GM19193 (cell line): Measurements from ENCODE around the gene GMDS.

Source experiments
- POLR2A ChIP-seq: IDR thresholded peaks from 4 replicates; pipeline ENCODE4 v1.6.1; 2011; ENCODE audit not compliant: insufficient read depth, insufficient read length; ENCODE audit errors: extremely low read depth

GMDS gene

DNA sequence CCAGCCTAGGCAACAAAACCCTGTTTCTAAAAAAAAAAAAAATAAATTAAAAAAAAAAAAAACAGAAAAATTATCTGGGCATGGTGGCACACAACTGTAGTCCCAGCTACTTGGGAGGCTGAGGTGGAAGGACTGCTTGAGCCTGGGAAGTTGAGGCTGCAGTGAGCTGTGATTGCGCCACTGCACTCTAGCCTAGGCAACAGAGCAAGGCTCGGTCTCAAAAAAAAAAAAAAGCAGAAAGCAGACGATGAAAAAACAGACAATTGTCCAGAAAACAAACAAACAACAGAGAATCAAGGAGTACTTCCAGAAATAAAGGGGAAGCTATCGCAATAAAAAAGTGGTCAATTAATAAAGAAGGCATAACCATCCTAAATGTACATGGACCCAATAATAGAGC is 229.4 kb downstream of the GMDS start:
- no peak for TF ChIP-seq POLR2A

DNA sequence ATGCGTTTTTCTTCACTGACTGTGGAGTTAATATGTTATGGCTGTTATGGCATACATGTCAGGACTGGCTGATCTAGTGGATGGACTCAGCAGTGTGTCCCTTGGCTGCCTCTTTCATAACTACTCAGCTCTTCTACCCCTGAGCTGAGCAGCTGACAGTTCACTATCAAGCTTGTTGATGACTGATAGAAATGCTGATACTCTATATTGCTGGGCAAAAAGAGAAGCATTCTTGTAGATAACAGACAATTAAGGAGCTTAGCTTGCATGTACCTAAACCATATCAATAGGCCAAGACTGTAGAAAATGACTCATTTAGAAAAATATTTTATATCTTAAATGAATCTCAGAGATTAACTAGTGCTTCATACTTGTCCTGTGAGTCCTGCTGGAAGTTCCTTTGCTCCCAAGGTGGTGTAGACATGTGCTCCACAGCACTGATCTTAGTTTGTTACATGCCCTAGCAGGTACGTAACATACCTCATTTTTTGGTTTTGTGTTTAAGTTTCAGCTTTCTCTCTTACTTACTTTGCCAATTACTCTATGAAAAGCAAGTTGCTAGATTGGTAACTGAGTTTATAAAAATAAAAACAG is 236.9 kb downstream of the GMDS start:
- no peak for TF ChIP-seq POLR2A

DNA sequence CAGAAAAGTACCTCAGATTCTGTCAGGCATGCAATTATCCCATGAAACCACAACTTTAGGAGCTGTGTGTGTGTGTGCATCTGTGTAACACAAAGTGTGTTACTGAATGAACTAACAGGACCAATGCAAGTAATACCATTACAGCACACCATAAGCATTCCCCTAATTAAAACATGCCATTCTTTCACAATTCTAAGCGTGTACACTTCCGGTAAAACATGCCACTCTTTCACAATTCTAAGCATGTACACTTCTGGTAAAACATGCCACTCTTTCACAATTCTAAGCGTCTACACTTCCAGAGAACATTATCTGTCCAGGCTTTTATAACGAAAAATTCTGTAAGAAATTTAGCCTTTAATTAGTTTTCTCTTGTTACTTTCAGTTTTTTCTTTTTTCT is 238.2 kb downstream of the GMDS start:
- no peak for TF ChIP-seq POLR2A

DNA sequence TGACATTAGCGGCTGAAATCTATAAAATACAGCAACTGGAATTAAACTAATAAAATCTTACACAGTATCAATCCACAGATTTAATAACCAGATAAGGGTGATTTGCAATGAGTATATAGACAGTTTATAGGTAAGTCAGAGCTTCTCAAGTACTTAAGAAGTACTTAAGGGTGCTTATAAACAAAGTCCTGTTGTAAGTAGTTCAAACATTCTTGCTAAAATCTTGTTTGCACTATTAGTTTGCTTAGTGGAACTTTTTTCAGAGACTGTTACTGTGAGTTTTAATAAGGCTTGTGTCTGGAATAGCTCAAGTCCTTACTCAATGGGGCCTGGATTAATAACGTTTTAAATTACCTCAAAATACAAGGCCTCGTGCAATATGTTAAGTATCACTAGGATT is 240.5 kb downstream of the GMDS start:
- no peak for TF ChIP-seq POLR2A

DNA sequence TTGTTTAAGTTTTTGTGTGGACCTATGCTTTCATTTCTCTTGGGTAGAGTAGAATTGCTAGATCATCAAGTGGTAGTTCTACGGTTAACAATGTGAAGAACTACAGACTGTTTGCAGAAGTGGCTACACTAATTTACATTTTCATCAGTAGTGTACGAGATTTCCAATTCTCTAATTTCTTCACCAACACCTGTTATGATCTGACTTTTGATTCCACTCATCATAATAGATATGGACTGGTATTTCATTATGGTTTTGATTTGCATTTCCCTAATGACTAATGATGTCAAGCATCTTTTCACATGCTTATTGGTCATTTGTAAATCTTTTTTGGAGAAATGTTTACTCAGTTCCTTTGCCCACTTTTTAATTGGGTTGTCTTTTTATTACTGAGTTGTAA is 244.4 kb downstream of the GMDS start:
- TF ChIP-seq POLR2A = no peak

DNA sequence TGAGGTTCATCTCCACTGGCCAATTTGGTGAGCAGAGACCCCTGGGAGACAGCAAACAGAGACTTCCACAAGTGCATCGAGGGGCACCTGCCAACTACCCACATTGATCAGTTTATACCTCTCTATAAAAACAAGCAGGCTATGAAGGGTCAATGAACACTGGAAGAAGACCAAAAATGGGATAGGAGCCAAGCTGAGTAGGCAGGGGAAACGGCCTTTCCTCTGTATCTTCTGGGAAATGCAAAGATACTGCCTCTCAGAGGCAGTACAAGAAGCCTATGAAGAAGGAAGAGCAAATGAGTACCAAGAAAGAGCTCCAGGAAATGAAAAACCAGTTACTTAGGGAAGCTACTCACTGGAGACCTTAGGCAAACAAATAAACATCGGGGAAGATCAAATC is 247.7 kb downstream of the GMDS start:
- TF ChIP-seq POLR2A = no peak

DNA sequence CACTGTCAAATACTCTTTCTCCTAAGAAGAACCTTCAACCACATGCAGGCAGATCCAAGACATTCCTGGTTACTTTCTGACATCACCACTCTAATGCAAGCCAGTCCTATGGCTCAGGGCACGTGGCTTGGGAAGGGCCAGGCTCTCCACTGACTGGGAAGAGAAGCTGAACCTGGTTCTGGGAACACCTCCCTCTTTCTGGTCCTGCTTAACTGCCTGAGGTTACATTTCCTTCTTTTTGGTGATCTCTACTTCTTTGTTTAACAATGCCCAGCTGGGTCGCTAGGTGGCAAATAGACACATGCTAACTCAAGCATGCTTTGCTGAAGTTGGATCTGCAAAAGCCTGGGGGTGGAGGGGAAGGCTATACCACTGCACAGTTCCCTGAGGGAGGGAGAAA is 249.8 kb downstream of the GMDS start:
- no peak for TF ChIP-seq POLR2A

DNA sequence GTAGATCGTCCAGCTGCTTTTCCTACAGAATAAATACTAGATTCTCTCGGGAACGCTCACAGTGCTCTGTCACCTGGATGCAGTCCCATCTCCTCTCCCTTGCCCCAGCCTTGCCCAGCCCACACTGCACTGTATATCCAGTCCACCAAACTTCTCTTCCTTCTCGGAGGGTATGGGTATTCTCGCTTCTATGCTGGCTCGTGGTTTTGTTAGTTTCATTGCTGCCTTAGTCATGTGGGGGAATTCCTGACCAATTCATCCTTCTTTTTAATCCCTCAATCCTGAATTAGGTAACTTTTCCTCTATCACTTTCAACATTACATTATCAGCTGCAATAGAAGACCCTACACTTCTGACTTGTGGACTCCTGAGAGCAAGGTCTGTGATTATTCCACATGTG is 252.4 kb downstream of the GMDS start:
- no peak for TF ChIP-seq POLR2A

DNA sequence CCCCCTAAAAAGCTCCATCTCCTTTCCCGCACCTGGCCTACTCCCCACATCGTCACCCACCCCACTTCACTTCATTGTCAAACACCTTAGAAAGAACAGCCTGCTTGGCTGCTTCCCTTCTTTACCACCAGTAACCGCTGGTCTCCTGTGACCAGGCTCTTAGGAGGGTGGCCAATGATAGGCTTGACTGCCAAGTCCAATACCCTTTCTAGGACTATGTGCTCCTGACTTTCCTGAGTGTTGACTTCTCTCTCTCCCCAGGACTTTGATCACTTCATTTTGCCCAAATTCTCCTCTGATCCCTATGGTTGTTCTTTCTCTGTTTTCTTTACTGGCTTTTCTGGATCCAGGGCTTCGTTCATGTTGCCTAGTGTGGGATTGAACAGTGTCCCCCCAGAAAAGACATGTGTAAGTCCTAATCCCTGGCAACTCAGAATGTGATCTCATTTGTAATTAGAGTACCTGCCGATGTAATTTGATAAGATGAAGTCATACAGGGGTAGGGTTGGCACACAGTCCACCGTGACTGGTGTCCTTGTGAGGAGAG is 254.0 kb downstream of the GMDS start:
- no peak for TF ChIP-seq POLR2A

DNA sequence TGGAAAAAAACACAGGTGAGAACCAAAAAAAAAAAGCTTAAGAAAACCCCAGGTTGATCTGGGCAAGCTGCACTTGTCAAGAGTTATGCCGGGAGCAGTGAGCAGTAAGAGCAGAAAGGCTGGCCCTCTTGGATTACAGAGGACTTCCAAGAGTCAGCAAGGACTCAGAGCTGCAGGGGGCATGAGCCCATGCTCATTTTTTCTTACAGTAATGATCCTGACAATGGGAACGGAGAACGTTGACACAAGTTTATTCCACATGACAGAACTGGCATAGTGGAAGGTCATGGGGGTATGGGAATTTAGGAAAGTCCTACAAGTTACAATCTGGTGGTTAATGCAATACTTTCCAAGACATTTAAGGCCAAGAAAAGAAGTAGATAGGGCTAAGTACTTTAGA is 256.6 kb downstream of the GMDS start:
- no peak for TF ChIP-seq POLR2A

DNA sequence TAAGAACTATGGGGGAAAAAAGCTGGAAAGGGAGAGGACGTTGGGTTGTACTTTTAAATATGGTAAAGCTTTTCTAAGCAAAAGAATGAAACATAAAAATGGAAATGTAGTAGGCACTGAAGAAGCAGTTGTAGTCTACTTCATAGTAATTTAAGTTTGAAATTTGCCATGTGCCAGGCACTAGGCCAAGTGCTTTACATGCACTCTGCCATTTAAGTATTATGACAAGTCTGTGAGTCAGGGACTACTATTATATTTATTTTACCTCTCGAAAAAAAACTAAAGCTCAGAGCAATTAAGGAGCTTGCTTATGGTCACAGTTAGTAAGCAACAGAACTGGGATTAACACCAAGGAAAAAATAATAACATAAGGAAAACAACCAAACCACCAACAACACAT is 257.8 kb downstream of the GMDS start:
- no peak for TF ChIP-seq POLR2A

DNA sequence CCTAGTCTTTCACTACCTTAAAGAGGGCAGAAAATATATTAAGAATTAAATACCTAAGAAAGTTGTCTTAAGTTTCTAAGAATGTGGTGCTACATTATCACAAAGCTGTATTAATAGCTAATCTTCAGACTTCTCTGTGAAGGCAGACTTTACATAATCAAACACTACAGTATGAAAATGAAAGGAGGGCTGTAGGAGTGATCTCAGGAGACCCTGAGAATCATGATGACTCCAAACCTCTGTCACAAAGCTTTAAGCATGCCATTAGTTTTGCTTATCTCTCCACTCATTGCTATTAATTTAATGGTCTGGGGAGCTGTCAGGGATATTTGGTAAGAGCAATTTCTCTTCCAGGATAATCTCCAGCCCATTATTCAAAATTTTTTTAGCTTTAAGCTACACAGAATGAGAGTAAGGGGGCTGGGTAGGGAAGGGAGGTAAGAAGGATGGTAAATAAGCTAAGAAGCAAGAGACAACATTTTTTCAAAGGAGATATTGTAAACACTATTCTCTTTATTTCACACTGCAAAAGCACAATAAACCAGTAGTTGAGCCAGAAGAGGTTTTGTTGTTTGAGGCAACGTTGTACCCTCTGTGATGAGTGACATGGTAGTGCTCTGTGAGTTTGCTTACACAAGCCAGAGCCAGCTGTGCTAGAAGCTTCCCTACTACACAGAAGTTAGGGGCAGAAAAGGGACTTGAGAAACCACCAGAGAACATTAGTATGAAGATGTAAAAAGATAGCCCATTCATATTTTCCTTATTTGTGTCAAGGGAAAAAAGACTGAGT is 258.8 kb downstream of the GMDS start:
- no peak for TF ChIP-seq POLR2A

DNA sequence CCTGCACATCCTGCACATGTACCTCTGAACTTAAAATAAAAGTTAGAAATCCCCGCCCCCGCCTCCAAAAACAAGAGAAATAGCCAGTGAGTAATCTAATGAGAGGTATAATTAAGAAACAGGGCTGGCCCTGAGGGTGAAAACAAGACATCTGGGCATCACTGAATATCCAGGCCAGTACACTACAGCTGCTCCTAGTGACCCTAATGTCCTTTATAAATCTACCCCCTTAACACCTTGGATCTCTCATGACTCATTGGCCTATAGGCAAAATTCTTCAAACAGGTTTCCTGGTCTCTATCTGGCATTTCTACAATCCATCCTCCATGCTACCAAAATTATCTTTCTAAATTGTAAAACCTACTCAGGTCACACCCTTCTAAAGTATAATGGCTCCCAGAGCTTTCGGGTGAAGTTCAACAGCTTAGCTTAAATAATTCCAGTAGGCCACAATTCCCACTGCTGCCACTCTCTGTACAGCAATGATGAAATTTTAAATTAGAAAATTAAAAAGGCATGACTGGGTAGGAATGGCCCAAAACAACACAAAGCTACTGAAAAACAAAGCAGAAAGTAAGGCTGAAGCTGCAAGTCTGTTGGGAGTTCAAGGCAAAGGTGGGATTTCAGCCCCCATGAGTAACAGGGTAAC is 260.9 kb downstream of the GMDS start:
- no peak for TF ChIP-seq POLR2A

DNA sequence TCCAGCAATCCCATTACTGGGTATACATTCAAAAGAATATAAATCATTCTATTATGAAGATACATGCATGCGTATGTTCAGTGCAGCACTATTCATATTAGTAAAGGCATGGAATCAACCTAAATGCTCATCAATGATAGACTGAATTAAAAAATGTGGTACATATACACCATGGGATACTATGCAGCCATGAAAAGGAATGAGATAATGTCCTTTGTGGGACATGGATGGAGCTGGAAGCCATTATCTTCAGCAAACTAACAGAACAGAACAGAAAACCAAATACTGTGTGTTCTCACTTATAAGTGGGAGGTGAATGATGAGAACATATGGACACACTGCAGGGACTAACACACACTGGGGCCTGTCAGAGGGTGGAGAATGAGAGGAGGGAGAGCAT is 261.6 kb downstream of the GMDS start:
- TF ChIP-seq POLR2A = no peak

DNA sequence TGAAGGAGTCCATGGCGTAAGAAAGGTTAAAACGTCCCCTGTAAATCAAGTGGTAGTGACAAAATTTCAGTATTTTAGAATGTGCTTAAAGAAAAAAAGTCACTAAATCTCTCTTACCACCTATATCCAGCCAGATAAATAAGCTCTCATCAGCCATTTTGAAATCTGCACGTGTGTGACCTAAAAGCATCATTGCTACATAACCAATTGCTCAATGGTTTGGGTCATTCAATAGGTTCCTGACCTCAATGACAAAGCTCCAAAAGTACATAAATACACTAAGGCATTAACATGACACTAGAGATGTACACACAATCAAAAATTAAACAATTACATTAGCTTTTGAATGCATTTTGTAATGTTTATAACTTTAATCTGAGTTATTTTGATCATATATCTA is 272.4 kb downstream of the GMDS start:
- TF ChIP-seq POLR2A = no peak

DNA sequence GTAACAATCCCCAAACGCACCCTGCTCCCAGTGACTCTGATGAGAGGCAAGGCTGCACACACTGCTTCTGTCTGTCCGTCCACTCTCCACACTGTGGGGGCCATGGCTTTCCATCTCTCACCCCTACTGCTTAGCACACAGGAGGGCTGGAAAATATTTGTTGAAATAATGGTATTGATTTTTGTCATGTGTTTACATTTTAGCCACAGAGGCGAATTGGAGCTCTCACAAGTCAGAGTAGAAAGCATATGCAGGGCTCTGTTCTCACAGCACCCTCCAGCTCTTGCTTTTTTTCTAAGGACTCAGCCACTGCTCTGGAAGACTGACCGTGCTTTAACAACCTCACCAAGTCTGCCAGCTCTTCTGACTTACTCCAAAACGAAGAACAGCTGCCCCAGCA is 273.8 kb downstream of the GMDS start:
- TF ChIP-seq POLR2A = no peak

DNA sequence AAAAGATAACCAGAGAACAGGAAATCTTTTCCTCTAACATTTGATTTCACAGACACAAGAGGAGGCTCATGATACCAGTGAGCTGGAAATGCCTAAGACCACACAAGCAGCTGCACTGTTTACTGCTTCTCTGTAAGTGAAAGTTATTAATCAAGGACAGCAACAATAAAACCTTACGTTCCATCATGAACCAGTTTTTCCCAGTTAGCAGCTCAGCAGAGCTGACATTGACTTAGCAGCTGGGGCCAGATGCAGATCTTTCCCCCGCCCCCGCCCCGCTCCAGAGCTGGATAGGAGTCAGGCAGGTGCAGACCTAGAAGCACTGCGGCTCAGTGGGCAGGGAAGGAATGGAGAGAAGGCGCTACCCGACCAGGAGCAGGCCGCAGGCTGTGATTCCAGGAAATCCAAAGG is 275.2 kb downstream of the GMDS start:
- TF ChIP-seq POLR2A = no peak

DNA sequence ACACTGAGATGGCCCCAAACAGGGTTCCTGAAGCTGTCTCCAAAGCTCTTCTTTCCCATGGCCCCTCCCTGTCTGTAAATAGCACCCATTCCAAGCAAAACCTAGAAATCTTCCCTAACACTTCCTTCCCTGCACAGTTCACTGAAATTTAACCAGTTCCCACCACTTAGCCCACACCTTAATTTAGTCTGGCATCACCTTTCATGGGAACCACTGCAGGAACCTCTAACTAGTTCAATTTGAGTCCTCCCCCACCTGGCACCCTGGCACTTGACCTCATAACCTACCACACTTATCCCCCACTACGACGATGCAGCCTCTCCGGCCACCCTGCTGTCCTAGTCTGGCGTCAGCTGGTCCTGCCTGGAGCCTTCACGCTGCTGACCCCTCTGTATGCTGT is 278.7 kb downstream of the GMDS start:
- no peak for TF ChIP-seq POLR2A
